Activated T-cell treated with anti-CD3 and anti-CD28 coated beads, Interleukin-2, amount 50 U/mL, for 72 hours (primary cell): ENCODE measurements around the gene DARS1. TPM values are rescaled to one million over a fixed set of nuclear protein-coding genes. Genes with fewer than 3 reads are reported as not detected.
A peak's percentile ranks its signal among the peaks of the same experiment; 100 is the strongest.

Experiments used
- ATAC-seq, 2 donors: fragments of 150-1000 bp; cut with Tn5 transposase; replicated peaks in 1 of 2; 2 replicates each; pipeline ENCODE4 v1.10.0; 2021; ENCODE audit warnings: moderate library complexity in 2 of 2, mild to moderate bottlenecking in 1 of 2
- DNase-seq, 2 donors: peaks; one replicate each; pipeline ENCODE4 v3.0.0; 2021 to 2022; ENCODE audit warnings: mixed read lengths in 1 of 2
- H3K27ac Mint-ChIP-seq: one replicate; pipeline ENCODE4 v1.8.0; 2022; ENCODE audit warnings: mild to moderate bottlenecking, moderate library complexity, mixed read lengths
- H3K27me3 Mint-ChIP-seq: one replicate; pipeline ENCODE4 v1.8.0; 2022; ENCODE audit warnings: low read depth, mixed read lengths
- H3K36me3 Mint-ChIP-seq, 2 donors: one replicate each; pipeline ENCODE4 v1.8.0; 2022; ENCODE audit warnings: mixed read lengths in 2 of 2, mild to moderate bottlenecking in 1 of 2; ENCODE audit not compliant: insufficient read depth in 2 of 2
- H3K4me1 Mint-ChIP-seq: one replicate; pipeline ENCODE4 v1.8.0; 2022; ENCODE audit warnings: low read depth, mixed read lengths
- H3K4me3 Mint-ChIP-seq, 2 donors: one replicate each; pipeline ENCODE4 v1.8.0; 2022; ENCODE audit warnings: mild to moderate bottlenecking in 2 of 2, mixed read lengths in 2 of 2, moderate library complexity in 2 of 2
- H3K9me3 Mint-ChIP-seq, 2 donors: one replicate each; pipeline ENCODE4 v1.8.0; 2022; ENCODE audit warnings: mixed read lengths in 2 of 2
- total RNA-seq, 2 donors: library from RNA; stranded (reverse); gene quantifications; one replicate each; pipeline ENCODE4 v1.2.3, GENCODE V29; 2022

DARS1 gene
- total RNA-seq, 2 donors from 2014 or later = 224 to 264 TPM

- Mint-ChIP-seq H3K36me3 (no peaks in the 10 kb centered on the region), H3K9me3 (peaks cover 0 to 2% of the 10 kb centered on the region in 2 donors), H3K27me3 (no peaks in the 10 kb centered on the region), H3K4me1 (peaks cover 36% of the 10 kb centered on the region), H3K4me3 (no peak overlapping the region), H3K27ac (no peak overlapping the region)
- DNase-seq = no peak
- ATAC-seq = no peak
These were observed 24.7 kb upstream of the DARS1 start for GRCh38 chr2:136010126-136010525.

GRCh38 chr2:136008205-136008865 is 22.9 kb upstream of the DARS1 start:
- H3K4me3 Mint-ChIP-seq = peak overlapping the region; percentile 28 to 57
- peaks cover 42% of the 10 kb centered on the region for H3K4me1 Mint-ChIP-seq
- no peaks in the 10 kb centered on the region for H3K27me3 Mint-ChIP-seq
- DNase-seq = peak; percentile 78 to 81
- H3K27ac Mint-ChIP-seq = peak overlapping the region; percentile 62
- peak; percentile 91 to 95 for ATAC-seq
- H3K9me3 Mint-ChIP-seq = peaks cover 4 to 6% of the 10 kb centered on the region in 2 donors
- peaks cover 9 to 10% of the 10 kb centered on the region in 2 donors for H3K36me3 Mint-ChIP-seq

- Mint-ChIP-seq H3K36me3 (peaks cover 9 to 10% of the 10 kb centered on the region in 2 donors), H3K27me3 (no peaks in the 10 kb centered on the region), H3K4me3 (peak overlapping the region in 1 of 2 donors; percentile 61), H3K27ac (peak overlapping the region; percentile 88), H3K9me3 (peaks cover 4 to 6% of the 10 kb centered on the region in 2 donors), H3K4me1 (peaks cover 45% of the 10 kb centered on the region)
- ATAC-seq = no peak
- no peak for DNase-seq
These were observed 21.2 kb upstream of the DARS1 start for GRCh38 chr2:136006658-136007057.

- DNase-seq (peak; percentile 25 to 48), ATAC-seq (peak; percentile 50 to 63)
- peak overlapping the region; percentile 83 for H3K27ac Mint-ChIP-seq
- peak overlapping the region in 1 of 2 donors; percentile 66 for H3K4me3 Mint-ChIP-seq
- H3K4me1 Mint-ChIP-seq = peaks cover 55% of the 10 kb centered on the region
- H3K9me3 Mint-ChIP-seq = peaks cover 4 to 6% of the 10 kb centered on the region in 2 donors
- H3K27me3 Mint-ChIP-seq = no peaks in the 10 kb centered on the region
- peaks cover 9 to 10% of the 10 kb centered on the region in 2 donors for H3K36me3 Mint-ChIP-seq
These were observed 20.2 kb upstream of the DARS1 start for GRCh38 chr2:136005462-136006196.

- H3K36me3 Mint-ChIP-seq = peaks cover 9 to 10% of the 10 kb centered on the region in 2 donors
- H3K4me1 Mint-ChIP-seq = peaks cover 60% of the 10 kb centered on the region
These were observed 19.5 kb upstream of the DARS1 start for GRCh38 chr2:136004965-136005364.

GRCh38 chr2:136001131-136001530 is 15.7 kb upstream of the DARS1 start:
- DNase-seq (no peak), ATAC-seq (peak in 1 of 2 donors; percentile 30)
- peaks cover 4 to 6% of the 10 kb centered on the region in 2 donors for H3K9me3 Mint-ChIP-seq
- H3K36me3 Mint-ChIP-seq = peaks cover 9 to 11% of the 10 kb centered on the region in 2 donors
- H3K4me1 Mint-ChIP-seq = peaks cover 61% of the 10 kb centered on the region
- H3K27me3 Mint-ChIP-seq = no peaks in the 10 kb centered on the region
- no peak overlapping the region for H3K27ac Mint-ChIP-seq
- no peak overlapping the region for H3K4me3 Mint-ChIP-seq

More at GRCh38 chr2:136004965-136005364, 19.5 kb upstream of the DARS1 start:
- no peak for DNase-seq
- Mint-ChIP-seq H3K27ac (no peak overlapping the region), H3K9me3 (peaks cover 4 to 6% of the 10 kb centered on the region in 2 donors), H3K27me3 (no peaks in the 10 kb centered on the region), H3K4me3 (no peak overlapping the region)
- no peak for ATAC-seq

GRCh38 chr2:136000502-136000901 is 15.1 kb upstream of the DARS1 start:
- DNase-seq = no peak
- Mint-ChIP-seq H3K27ac (peak overlapping the region; percentile 8), H3K4me3 (no peak overlapping the region), H3K9me3 (peaks cover 7 to 8% of the 10 kb centered on the region in 2 donors), H3K4me1 (peaks cover 59% of the 10 kb centered on the region), H3K27me3 (no peaks in the 10 kb centered on the region), H3K36me3 (peaks cover 12 to 17% of the 10 kb centered on the region in 2 donors)
- peak; percentile 44 to 48 for ATAC-seq

GRCh38 chr2:135999899-136000298 is 14.5 kb upstream of the DARS1 start:
- no peak for ATAC-seq
- Mint-ChIP-seq H3K27ac (no peak overlapping the region), H3K9me3 (peaks cover 7 to 8% of the 10 kb centered on the region in 2 donors), H3K27me3 (no peaks in the 10 kb centered on the region), H3K4me1 (peaks cover 56% of the 10 kb centered on the region), H3K36me3 (peaks cover 11 to 16% of the 10 kb centered on the region in 2 donors), H3K4me3 (no peak overlapping the region)
- no peak for DNase-seq

GRCh38 chr2:135998879-135999278 is 13.5 kb upstream of the DARS1 start:
- peaks cover 6 to 7% of the 10 kb centered on the region in 2 donors for H3K9me3 Mint-ChIP-seq
- H3K27me3 Mint-ChIP-seq = no peaks in the 10 kb centered on the region
- no peak overlapping the region for H3K27ac Mint-ChIP-seq
- peaks cover 7 to 11% of the 10 kb centered on the region in 2 donors for H3K36me3 Mint-ChIP-seq
- DNase-seq (no peak), ATAC-seq (no peak)
- no peak overlapping the region for H3K4me3 Mint-ChIP-seq
- peaks cover 55% of the 10 kb centered on the region for H3K4me1 Mint-ChIP-seq

- DNase-seq = peak; percentile 14 to 22
- Mint-ChIP-seq H3K27me3 (no peaks in the 10 kb centered on the region), H3K4me1 (peaks cover 50% of the 10 kb centered on the region), H3K4me3 (no peak overlapping the region), H3K36me3 (peaks cover 3 to 7% of the 10 kb centered on the region in 2 donors), H3K9me3 (peaks cover 3% of the 10 kb centered on the region in 2 donors), H3K27ac (no peak overlapping the region)
- ATAC-seq = peak; percentile 54 to 74
These were observed 12.0 kb upstream of the DARS1 start for GRCh38 chr2:135997380-135997779.

GRCh38 chr2:135996304-135996703 is 10.9 kb upstream of the DARS1 start:
- DNase-seq = peak in 1 of 2 donors; percentile 17
- H3K36me3 Mint-ChIP-seq = peaks cover 3 to 7% of the 10 kb centered on the region in 2 donors
- peaks cover 45% of the 10 kb centered on the region for H3K4me1 Mint-ChIP-seq
- ATAC-seq = peak; percentile 37 to 62
- H3K27me3 Mint-ChIP-seq = no peaks in the 10 kb centered on the region
- peaks cover 3% of the 10 kb centered on the region in 2 donors for H3K9me3 Mint-ChIP-seq
- no peak overlapping the region for H3K4me3 Mint-ChIP-seq
- H3K27ac Mint-ChIP-seq = no peak overlapping the region

GRCh38 chr2:135994281-135994680 is 8.9 kb upstream of the DARS1 start:
- no peaks in the 10 kb centered on the region for H3K27me3 Mint-ChIP-seq
- H3K4me1 Mint-ChIP-seq = peaks cover 40% of the 10 kb centered on the region
- H3K27ac Mint-ChIP-seq = no peak overlapping the region
- H3K36me3 Mint-ChIP-seq = peaks cover 6 to 9% of the 10 kb centered on the region in 2 donors
- no peak overlapping the region for H3K4me3 Mint-ChIP-seq
- ATAC-seq (no peak), DNase-seq (no peak)
- peaks cover 3 to 4% of the 10 kb centered on the region in 2 donors for H3K9me3 Mint-ChIP-seq

- H3K27me3 Mint-ChIP-seq = no peaks in the 10 kb centered on the region
- H3K4me1 Mint-ChIP-seq = peaks cover 36% of the 10 kb centered on the region
- no peak overlapping the region for H3K4me3 Mint-ChIP-seq
These were observed 8.0 kb upstream of the DARS1 start for GRCh38 chr2:135993421-135993820.

More at GRCh38 chr2:135993421-135993820, 8.0 kb upstream of the DARS1 start:
- no peak overlapping the region for H3K27ac Mint-ChIP-seq
- ATAC-seq (no peak), DNase-seq (no peak)
- peaks cover 3 to 4% of the 10 kb centered on the region in 2 donors for H3K9me3 Mint-ChIP-seq
- H3K36me3 Mint-ChIP-seq = peaks cover 6 to 9% of the 10 kb centered on the region in 2 donors
